Activated T-cell treated with anti-CD3 and anti-CD28 coated beads, Interleukin-2, amount 50 U/mL, for 1 hour (primary cell): ENCODE measurements around the gene MSI1.
A peak's percentile ranks its signal among the peaks of the same experiment; 100 is the strongest.

Source experiments
- DNase-seq: peaks from one replicate; pipeline ENCODE4 v3.0.0-alpha.2; 2020

MSI1 gene

DNA sequence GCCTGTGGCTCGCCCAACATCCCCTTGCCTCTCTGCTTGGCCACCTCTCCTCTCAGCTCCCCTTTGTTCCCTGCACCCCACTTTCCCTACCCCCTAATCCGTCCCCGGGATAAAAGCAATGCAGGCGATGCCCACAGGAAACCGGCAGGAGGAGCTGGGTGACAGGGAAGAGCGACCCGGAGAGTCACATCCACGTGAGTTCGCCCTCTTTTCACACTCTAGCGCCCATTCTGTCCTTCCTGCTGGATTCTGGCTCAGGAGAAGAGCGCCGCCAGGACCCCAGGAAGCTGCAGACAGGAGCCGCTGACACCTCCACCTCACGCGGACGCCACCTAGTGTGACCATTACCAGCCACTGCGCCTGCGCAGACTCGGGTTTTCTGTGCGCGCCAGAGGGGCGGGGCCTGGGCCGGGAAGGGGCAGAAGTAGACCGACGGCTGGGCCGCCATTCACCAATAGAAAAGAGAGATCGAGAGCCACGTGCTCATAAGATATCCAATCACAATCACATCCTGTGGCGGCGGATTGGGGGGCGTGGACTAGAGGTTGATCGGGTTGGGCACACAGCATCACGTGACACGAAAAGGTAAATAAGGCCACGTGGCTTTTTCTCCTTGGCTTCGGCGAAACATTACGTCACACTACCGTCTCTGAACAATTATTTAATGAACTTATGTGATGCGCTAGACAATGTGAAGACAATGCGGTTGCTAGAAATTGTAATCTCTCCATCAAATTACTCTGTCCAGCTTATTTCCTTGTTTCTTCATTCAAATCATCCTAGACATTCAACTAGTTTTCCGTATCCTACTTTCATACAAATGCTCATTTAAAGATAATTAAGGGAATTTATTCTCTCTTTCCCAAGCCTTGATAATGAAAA is 51.5 kb downstream of the MSI1 start:
- peak; percentile 100 for DNase-seq

DNA sequence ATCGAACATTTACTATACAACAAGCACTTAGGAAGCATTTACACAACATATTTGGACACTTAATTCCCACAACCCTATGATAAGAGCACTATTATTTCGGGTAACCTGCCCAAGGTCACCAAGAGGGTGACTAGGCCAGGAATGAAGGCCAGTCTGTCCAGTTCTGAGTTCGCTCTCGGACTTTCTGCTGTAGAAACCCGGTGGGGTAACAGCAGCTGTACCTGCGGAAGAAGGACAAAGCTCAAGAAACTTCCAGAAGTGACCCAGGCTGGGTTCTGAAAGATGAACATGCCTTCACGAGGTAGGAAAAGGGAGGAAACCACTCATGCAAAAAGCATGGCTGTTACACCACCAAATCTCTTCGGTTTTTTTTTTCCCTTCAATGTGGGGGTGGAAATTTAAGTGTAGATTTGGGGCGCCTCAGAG is 52.2 kb downstream of the MSI1 start:
- DNase-seq, result no peak

DNA sequence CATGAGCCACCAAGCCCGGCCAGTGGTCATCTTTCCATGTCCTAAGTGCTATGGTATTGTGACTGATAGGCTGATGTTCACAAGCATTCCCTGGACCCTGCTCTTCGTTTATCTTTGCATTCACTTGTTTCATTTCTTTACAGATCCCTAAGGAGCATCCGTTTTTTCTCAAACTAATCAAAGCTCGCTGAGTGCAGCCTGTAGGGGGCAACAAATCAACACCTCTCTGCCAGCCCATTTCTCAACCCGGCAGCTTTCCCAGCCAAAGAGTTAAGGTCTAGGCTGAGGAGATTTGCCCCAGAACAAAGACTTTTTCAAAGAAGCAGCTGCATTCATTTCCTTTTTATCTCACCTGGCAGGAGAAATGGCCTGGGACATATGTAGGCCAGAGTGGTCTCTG is 54.7 kb downstream of the MSI1 start:
- no peak for DNase-seq

DNA sequence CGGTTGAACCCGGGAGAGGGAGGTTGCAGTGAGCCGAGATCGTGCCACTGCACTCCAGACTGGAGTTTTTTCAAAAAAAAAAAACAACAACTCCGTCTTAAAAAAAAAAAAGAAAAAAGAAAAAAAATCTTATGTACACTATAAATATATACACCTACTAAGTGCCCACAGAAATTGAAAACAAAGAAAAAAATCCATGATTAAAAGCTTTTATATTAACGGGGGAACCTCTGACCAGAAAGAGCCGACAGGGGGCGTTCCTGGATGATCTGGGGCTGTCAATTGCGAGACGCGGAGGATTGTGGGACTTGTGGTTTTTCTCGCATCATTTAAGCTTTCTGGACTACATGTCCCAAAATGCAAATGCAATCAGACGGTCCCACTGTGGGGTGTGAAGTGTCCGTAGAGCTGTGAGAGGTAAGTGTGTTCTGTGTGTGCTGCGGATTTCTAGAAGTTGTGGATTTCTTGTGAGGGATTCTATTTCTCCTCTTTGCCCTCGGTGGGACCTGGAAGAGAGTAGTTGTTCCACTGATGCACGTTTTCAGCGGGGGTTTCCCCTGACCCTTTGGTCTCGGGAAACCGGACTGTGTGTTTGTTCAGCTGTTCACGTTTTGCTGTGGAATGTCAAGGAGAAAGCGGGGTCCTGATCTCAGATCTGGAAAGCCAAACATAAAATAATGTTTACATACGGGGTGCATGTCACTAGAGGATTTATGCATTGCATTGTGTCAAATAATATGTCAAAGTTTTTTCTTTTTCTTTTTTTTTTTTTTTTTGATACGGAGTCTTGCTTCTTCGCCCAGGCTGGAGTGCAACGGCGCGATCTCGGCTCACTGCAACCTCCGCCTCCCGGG is 66.8 kb downstream of the MSI1 start, which contains the start of gene SIRT4:
SIRT4 (plus strand) TSS at position 360 of the 854 bp plus-strand sequence. CDS start 1,241 bp downstream, outside the sequence.
- DNase-seq, result peak; percentile 81

DNA sequence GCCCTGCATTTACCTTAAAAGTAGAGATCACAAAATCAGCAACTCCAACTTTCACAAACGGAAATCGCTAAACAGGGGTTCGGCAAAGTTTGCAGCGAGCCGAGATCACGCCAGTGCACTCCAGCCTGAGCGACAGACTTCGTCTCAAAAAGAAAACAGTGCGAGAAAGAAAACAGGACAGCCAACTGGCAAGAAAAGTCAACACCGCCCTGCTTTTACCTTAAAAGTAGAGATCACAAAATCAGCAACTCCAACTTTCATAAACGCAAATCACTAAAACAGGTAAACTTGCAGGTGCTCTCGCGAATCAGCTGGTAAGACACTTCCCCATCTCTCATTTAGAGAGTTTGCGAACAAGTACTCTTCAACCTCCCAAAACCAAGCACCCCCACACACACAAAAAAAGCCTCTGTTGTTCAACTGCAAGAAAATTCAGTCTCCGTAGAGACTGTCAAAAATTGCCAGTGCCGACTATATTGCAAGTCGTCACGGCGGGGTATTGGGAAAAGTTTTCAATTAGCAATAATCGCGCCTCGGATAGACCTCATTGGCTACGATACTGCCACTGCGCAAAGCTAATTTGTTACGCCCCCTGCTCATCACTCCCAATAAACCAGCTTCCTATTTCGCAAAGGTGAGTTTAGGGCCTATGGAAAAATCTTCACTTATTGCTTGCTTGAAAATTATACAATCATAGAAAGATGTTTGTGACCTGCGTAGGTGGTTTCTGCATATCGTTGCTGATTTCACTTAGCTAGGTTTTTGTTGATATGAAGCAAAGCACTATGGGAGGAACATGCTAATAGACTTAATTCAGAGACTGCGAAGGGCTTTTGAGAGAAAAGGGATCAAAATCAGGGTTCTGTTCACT is 76.1 kb downstream of the MSI1 start, which contains the start of gene RNU4-1:
RNU4-1 (minus strand) TSS at position 577 of the 871 bp plus-strand sequence.
- peak; percentile 73 for DNase-seq

DNA sequence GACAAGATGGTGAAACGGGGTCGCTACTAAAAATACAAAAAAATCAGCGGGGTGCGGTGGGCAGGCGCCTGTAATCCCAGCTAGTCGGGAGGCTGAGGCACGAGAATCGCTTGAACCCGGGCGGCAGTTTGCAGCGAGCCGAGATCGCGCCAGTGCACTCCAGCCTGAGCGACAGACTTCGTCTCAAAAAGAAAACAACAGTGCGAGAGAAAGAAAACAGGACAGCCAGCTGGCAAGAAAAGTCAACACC is 76.6 kb downstream of the MSI1 start:
- DNase-seq, result no peak
